Measurements from ENCODE around the gene P2RY13.

P2RY13 gene

GRCh38 chr3:151289445-151289844 is 39.9 kb downstream of the P2RY13 start:
- DNase-seq, result no peak

- DNase-seq, result no peak
These were observed 43.4 kb downstream of the P2RY13 start for GRCh38 chr3:151285940-151286339.

GRCh38 chr3:151283907-151284461 is 45.4 kb downstream of the P2RY13 start:
- DNase-seq, result no peak

- no peak for DNase-seq
These were observed 46.0 kb downstream of the P2RY13 start for GRCh38 chr3:151283387-151283786.

DNA sequence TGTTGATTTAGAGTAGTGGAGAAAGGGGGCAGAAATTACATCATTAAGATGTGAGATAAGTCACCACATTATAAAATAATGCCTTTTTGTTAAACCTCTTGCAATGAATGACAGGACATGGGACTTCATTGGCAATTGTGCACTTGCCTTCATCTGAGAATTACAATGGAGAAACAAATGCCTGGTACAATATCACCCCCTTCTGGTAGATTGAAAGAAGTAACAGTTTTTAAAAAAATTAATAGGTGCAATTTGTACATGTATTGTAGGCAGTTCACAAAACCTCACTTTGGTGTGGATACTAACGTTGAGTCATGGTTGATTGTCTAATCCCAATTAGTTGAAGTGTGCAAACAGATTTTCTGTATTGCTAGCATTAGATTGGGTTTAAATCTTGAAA is 46.4 kb downstream of the P2RY13 start:
- no peak for DNase-seq

GRCh38 chr3:151281671-151282324 is 47.6 kb downstream of the P2RY13 start:
- no peak for DNase-seq

- no peak for DNase-seq
These were observed 51.1 kb downstream of the P2RY13 start, which contains the start of gene P2RY14 for GRCh38 chr3:151278230-151278629. Gene P2RY14, minus strand, starts transcription at chr3:151278542. Its CDS starts 64,226 bp downstream, at chr3:151214316.

DNA sequence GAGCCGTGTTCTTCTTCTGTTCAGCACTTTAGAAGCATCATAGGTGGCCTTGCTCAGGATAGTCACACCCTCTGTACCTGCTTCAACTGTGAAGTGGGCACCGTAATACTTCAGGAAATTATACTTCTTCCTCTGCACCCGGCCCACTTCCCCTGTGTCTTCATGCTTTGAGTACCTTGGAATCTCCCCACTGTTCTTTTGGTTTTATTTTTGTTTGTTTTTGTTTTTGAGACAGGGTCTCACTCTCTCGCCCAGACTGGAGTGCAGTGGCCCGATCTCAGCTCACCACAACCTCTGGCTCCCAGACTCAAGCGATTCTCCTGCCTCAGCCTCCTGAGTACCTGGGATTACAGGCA is 52.7 kb downstream of the P2RY13 start:
- DNase-seq, result no peak

Measured in activated naive CD4-positive, alpha-beta T cell (primary cell).